Heart left ventricle (tissue), 13 donors: ENCODE measurements around the gene MYMK.

Experiments used
- POLR2A ChIP-seq, 2 donors: fragments of 450-650 bp; IDR thresholded peaks; one replicate each; pipeline ENCODE4 v1.6.1; 2017; ENCODE audit warnings: antibody characterized with exemption in 2 of 2, mild to moderate bottlenecking in 2 of 2, moderate library complexity in 2 of 2
- TF ChIP-seq, protein P1 (sequence below), 12 donors: fragments of 200-600 bp; sonication (generic) in 4 of 12; IDR thresholded peaks; one replicate each; pipeline versions ENCODE4 v1.5.0 to v1.8.0; 2018 to 2022; ENCODE audit warnings: antibody characterized with exemption in 12 of 12, mild to moderate bottlenecking in 5 of 12
- donor health status: ischemic (EF 13 %, LVEDD 7.1; RV severe dilation, severe dysfunction).
- donor health status: DM: no; HTN: yes; CAD: no.
- donor health status: DM: no; HTN: no; CAD: no.
- donor health status: ischemic (EF 25% LVEDD 6.9; RV normal size, moderate dysfunction).
- donor health status: ischemic (EF 25% LVEDD 5.7; RV mildly dilated, moderate dysfunction).
- donor health status: ischemic (EF 35%, LVEDD 5.7; RV mildly dilated, moderate dysfunction).
- donor health status: nonischemic (EF 11% LVEDD 7.7; RV severe dilation, severe dysfunction).
- donor health status: DM: yes; HTN: yes; CAD: no.
- donor health status: PGD.
- donor health status: ischemic (EF 29% LVEDD 5.4; RV normal size, mild dysfunction).
- donor health status: nonischemic (EF 23%, LVEDD 6.1; RV moderate dilation, normal function).

DNA sequence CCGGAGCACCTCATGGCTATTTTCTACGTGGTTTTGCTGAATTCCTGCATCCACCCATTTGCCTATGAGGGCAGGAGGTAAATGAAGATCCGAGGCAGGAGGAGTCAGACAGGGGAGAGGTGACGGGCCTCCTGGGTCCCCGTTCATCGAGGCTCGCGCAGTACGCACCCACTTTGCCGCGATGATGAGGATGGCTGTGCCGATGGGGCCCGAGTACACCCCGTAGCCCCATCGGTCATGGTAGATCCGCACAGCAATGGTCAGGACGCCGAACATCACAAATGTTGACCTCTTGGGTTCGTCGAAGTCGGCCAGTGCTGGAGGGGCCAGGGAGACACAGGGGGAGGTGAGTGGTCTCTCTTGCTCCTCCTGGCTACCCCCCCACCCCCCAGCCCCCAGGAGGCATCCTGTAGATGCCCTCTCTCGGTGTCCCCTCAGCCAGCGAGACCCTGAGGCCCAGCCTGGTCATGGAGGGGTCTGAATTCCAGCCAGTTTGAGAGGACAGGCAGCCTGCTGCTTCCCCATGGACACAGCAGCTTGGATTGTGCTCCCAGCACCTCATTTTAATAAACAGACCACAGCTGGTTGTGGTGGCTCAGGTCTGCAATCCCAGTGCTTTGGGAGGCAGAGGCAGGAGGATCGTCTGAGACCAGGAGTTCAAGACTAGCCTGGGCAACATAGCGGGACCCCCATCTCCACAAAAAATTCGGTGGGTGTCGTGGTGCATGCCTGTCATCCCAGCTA is 5.9 kb downstream of the MYMK start:
- TF ChIP-seq, protein P1, sequence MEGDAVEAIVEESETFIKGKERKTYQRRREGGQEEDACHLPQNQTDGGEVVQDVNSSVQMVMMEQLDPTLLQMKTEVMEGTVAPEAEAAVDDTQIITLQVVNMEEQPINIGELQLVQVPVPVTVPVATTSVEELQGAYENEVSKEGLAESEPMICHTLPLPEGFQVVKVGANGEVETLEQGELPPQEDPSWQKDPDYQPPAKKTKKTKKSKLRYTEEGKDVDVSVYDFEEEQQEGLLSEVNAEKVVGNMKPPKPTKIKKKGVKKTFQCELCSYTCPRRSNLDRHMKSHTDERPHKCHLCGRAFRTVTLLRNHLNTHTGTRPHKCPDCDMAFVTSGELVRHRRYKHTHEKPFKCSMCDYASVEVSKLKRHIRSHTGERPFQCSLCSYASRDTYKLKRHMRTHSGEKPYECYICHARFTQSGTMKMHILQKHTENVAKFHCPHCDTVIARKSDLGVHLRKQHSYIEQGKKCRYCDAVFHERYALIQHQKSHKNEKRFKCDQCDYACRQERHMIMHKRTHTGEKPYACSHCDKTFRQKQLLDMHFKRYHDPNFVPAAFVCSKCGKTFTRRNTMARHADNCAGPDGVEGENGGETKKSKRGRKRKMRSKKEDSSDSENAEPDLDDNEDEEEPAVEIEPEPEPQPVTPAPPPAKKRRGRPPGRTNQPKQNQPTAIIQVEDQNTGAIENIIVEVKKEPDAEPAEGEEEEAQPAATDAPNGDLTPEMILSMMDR (IDR thresholded peaks at IDR 0.05) = no peak
- no peak for TF ChIP-seq POLR2A (IDR thresholded peaks at IDR 0.05)
